ENCODE measurements around the gene IWS1. TPM values are rescaled to one million over a fixed set of nuclear protein-coding genes. Genes with fewer than 3 reads are reported as not detected.
"Not testable (repeated sequence)": the region's sequence is repeated elsewhere in the genome, so short reads cannot be mapped to it uniquely, and the experiment has no call there.

IWS1 gene
- total RNA-seq, 1 donor from 2014 or later: 53.0 TPM

GRCh38 chr2:127472268-127472667, 54.0 kb downstream of the IWS1 start:
- intact Hi-C loops (cut with DNase I): no loop called here
- ATAC-seq: no peak
- no peak for DNase-seq (ENCODE audit: missing footprints)

DNA sequence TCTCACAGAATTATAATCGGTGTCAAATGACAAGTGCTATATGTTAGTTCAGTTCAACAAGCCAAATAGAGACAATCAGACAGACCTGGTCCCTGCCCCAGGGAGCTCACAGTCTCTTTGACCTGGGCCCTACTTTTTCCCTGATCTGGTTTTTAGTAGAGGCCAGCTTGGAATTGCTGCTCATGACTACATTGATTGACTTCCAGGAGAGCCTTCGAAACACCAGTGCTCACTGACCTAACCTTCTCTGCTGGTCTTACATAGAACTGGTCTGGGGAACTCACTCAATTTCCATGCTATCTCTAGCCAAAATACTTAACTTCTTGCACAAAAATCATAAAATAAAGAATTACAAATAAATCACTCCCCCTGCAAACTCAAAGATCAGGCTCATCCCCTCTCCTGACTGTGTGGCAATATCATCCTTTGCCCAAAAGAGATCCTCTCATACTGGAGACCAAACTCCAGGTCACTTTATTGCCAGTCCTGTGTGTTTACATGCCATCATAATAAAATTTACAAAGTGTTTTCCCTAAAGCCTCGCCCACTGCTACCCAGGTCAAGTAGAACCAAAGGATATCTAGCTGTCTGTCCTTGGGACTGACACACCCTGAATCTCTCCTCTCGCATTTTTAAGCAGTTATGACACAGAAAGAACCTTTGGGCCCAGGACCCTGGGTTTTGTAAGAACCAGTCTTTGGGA, 54.9 kb downstream of the IWS1 start:
- ATAC-seq (no peak), DNase-seq (ENCODE audit: missing footprints) (no peak)
- intact Hi-C loops (cut with DNase I): no loop called here

DNA sequence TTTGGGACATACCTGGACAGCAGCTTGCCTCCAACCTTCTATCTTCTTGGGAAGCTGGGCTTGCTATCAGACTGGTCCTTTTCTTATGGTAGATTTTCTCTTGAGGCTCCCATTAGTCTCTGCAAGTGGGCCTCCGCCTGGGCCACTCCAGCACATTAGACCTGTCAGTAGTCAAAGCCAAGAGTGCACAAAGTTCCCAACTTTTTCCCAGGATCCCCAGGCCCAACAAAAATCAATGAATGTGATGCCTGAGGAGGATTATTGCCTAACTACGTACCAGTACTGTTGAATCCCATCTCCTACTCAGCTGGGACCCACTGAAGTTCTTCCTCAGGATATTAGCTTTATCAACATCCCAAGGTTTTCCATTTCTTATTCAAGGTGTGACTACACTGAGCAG, 56.3 kb downstream of the IWS1 start:
- DNase-seq (ENCODE audit: missing footprints) (no peak), ATAC-seq (no peak)
- intact Hi-C loops (cut with DNase I): no loop called here

DNA sequence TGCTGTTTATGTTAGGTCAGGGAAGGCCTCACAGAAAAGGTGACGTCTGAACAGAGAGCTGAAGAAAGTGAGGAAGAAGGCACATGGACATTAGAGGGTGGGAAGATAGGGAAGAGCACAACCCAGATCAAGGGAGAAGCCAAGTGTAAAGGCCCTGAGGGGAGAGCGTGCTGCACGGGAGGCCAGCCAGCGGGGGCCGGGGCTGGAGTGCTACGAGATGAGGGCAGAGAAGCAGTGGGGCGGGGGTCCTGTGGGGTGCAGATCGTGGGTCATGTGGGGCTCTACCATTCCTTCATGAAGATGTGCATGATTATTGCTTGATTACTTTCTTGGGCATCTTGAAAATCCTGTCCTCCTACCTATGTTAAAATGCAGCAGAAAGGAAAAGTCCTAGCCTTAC, 57.2 kb downstream of the IWS1 start:
- intact Hi-C loops (cut with DNase I): no loop called here
- ATAC-seq: no peak

GRCh38 chr2:127465258-127465657, 61.0 kb downstream of the IWS1 start:
- DNase-seq (ENCODE audit: missing footprints) (no peak), ATAC-seq (no peak)
- intact Hi-C loops (cut with DNase I): no loop called here

More for the DNA sequence above, 57.2 kb downstream of the IWS1 start:
- DNase-seq (ENCODE audit: missing footprints): no peak

DNA sequence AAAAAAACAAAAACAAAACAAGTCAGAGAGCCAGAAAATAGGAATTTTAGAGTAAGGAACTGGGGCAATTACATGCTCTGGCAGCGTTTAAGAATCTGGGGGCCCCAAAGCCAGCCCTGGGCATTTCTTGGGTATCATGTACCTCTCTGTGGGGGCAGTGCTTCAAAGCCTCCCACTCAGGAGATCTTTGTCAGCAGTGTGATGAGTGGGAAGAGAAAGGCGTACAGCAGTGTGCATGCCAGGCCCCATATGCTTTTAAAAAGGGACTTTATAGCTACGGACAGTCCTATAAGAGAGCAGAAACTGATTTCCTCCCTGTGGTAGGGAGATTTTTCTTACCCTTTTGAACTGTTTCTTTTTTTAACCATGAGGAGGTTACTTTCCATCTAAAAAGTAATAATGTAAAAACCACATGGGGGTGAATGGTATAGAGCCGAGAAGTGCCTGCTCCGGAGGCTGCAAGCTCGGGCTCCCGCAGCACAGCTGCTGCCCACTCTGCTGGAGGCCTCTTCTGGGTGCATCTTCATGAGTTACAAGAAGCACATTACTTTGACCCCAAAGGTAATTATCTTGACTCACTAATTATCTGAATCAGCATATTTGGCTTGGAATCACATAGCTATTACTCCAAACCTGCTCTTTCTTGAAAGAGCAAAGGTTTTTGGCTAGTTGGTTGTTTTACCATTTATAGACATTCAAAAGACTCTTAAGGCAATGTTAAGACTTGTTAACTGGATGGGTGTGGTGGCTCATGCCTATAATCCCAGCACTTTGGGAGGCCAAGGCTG, 61.6 kb downstream of the IWS1 start:
- DNase-seq (ENCODE audit: missing footprints) (no peak), ATAC-seq (no peak)
- intact Hi-C loops (cut with DNase I): no loop called here

GRCh38 chr2:127463155-127463991, 62.9 kb downstream of the IWS1 start:
- DNase-seq (ENCODE audit: missing footprints) (no peak), ATAC-seq (no peak)
- intact Hi-C loops (cut with DNase I): no loop called here

GRCh38 chr2:127462461-127462860, 63.8 kb downstream of the IWS1 start:
- intact Hi-C loops (cut with DNase I): no loop called here

DNA sequence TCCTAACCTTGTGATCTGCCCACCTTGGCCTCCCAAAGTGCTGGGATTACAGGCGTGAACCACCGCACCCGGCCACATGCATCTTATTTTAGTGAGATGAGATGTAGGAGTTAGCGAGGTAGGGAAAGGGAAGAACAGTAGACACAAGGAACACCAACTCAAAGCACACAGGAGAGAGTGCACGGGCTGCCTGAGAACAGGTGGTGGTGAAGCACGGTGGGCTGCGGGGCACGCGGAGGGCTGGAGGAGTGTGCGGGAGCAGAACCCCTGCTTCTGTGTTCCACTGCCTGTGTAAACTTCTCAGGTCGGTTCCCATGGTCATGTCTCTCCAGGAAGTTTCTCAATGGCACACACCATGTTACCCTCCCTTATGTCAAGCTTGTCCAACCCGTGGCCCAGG, 69.3 kb downstream of the IWS1 start:
- ATAC-seq: no peak
- no peak for DNase-seq (ENCODE audit: missing footprints)
- intact Hi-C loops (cut with DNase I): no loop called here

More at GRCh38 chr2:127462461-127462860, 63.8 kb downstream of the IWS1 start:
- no peak for ATAC-seq
- DNase-seq (ENCODE audit: missing footprints): no peak

DNA sequence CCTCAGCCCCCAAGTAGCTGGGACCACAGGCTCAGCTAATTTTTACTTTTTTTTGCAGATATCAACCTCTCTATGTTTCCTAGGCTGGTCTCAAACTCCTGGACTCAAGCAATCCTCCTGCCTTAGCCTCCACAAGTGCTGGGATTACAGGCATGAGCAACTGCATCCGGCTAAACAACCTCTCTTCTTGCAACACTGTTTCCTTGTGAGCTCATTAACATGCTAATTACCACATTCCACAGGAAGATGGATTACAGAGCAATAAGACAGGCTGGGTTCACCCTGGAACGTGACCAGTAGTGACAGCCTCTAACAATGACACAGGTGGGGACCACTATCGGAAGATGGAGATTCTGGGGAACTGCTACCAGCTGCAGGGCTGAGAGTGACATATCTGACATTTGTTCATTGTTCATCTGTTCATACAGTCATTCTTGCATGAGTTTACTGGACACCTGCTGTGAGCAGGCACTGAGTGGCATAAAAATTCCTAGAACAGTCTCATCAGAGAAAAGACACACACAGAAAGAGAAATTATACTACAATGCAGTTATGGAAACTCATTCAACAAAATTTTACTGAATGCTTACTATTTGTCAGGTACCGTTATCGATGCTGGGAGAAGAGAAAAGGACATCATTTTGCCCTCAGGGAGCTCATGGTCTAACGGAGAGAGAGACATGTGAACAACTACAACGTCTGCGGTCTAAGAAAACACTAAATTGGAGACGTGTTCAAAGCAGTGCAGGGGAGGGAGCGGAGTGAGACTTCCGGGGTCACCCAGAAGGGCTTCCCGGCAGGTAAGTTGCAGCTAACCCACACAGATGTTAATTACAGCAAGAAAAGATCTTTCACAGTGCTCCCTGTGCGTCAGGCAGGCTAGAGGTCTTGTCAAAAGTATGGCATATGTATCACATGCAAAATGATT, 70.5 kb downstream of the IWS1 start:
- intact Hi-C loops (cut with DNase I): no loop called here
- ATAC-seq: no peak

GRCh38 chr2:127454595-127455565, 71.4 kb downstream of the IWS1 start:
- ATAC-seq (no peak), DNase-seq (ENCODE audit: missing footprints) (no peak)
- intact Hi-C loops (cut with DNase I): no loop called here

More for the DNA sequence above, 70.5 kb downstream of the IWS1 start:
- DNase-seq (ENCODE audit: missing footprints): no peak

- intact Hi-C loops (cut with DNase I): no loop called here
- ATAC-seq (no peak), DNase-seq (ENCODE audit: missing footprints) (no peak)
Measured at GRCh38 chr2:127453392-127454171, 72.7 kb downstream of the IWS1 start.

GRCh38 chr2:127453013-127453391, 73.3 kb downstream of the IWS1 start:
- ATAC-seq (no peak), DNase-seq (ENCODE audit: missing footprints) (no peak)
- intact Hi-C loops (cut with DNase I): no loop called here

- DNase-seq (ENCODE audit: missing footprints): not testable (repeated sequence)
Measured at GRCh38 chr2:127452423-127452822, 73.9 kb downstream of the IWS1 start.

GRCh38 chr2:127451981-127452380, 74.3 kb downstream of the IWS1 start:
- ATAC-seq (no peak), DNase-seq (ENCODE audit: missing footprints) (no peak)
- intact Hi-C loops (cut with DNase I): no loop called here

More at GRCh38 chr2:127452423-127452822, 73.9 kb downstream of the IWS1 start:
- ATAC-seq; intact Hi-C loops (cut with DNase I): not testable (repeated sequence)

GRCh38 chr2:127449898-127450297, 76.4 kb downstream of the IWS1 start:
- DNase-seq (ENCODE audit: missing footprints) (no peak), ATAC-seq (no peak)
- intact Hi-C loops (cut with DNase I): no loop called here

DNA sequence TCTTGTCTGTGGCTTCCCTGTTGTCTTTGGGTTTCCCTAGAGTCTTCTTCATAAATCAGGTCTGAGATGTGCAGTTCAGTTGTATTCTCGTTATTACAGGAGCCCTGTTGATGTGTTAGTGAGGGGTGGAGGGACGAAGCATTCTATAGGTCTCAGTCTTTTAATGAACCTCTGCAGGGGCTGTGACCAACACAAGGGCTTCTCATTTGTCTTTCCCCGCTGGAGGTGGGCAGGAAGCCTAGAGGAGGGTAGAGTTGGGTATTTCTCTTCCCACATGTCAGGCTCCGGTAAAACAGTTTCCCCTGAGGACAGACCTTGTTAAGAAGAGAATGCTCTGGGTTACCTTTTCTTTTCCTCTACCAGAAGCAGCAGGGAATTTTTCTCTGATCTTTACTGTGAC, 76.9 kb downstream of the IWS1 start:
- intact Hi-C loops (cut with DNase I): no loop called here
- no peak for ATAC-seq
- DNase-seq (ENCODE audit: missing footprints): no peak
